Cardiac fibroblast (primary cell): ENCODE measurements around the gene DOCK4.

Experiments
- DNase-seq, 2 donors: peaks; one replicate each; pipeline versions ENCODE4 v3.0.0 to v3.0.0-alpha.2; 2010; ENCODE audit warnings: low read depth in 2 of 2
- H3K4me3 ChIP-seq, 2 donors: replicated peaks in 1 of 2; 1 replicate in 1 of 2; 2 replicates in 1 of 2; pipeline ENCODE4 v1.5.1; 2011; ENCODE audit warnings: low read depth in 2 of 2, low read length in 2 of 2, mild to moderate bottlenecking in 2 of 2, moderate library complexity in 1 of 2
- TF ChIP-seq, protein P1 (sequence below): IDR thresholded peaks from one replicate; pipeline ENCODE4 v1.5.1; 2011; ENCODE audit warnings: low read depth, mild to moderate bottlenecking, low read length, inconsistent platforms

DOCK4 gene

DNA sequence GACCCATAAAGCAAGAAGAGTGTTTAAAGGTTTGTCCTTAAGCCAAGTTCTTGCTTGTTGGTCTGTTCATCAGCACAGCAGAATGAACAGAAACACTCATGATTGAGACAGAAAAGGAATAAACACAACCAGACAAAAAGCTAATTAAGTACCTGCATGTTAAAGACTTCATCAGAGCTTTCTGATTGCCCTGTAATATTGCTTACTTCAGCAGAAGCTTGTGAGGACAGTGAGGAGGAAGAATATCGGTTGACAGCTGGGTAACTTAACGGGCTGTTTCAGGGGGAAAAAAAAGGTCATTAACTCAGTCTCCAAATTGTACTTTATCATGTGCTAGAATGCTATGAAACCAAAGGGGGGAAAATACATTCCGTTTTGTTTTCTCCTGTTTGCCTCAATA, 465.3 kb downstream of the DOCK4 start:
- TF ChIP-seq, protein P1, sequence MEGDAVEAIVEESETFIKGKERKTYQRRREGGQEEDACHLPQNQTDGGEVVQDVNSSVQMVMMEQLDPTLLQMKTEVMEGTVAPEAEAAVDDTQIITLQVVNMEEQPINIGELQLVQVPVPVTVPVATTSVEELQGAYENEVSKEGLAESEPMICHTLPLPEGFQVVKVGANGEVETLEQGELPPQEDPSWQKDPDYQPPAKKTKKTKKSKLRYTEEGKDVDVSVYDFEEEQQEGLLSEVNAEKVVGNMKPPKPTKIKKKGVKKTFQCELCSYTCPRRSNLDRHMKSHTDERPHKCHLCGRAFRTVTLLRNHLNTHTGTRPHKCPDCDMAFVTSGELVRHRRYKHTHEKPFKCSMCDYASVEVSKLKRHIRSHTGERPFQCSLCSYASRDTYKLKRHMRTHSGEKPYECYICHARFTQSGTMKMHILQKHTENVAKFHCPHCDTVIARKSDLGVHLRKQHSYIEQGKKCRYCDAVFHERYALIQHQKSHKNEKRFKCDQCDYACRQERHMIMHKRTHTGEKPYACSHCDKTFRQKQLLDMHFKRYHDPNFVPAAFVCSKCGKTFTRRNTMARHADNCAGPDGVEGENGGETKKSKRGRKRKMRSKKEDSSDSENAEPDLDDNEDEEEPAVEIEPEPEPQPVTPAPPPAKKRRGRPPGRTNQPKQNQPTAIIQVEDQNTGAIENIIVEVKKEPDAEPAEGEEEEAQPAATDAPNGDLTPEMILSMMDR, result no peak
- no peak for DNase-seq
- H3K4me3 ChIP-seq, result no peak overlapping the region

- TF ChIP-seq, protein P1, result no peak
- DNase-seq, result peak in 1 of 2 donors; percentile 13
Measured at GRCh38 chr7:111736552-111736874, 469.7 kb downstream of the DOCK4 start.

DNA sequence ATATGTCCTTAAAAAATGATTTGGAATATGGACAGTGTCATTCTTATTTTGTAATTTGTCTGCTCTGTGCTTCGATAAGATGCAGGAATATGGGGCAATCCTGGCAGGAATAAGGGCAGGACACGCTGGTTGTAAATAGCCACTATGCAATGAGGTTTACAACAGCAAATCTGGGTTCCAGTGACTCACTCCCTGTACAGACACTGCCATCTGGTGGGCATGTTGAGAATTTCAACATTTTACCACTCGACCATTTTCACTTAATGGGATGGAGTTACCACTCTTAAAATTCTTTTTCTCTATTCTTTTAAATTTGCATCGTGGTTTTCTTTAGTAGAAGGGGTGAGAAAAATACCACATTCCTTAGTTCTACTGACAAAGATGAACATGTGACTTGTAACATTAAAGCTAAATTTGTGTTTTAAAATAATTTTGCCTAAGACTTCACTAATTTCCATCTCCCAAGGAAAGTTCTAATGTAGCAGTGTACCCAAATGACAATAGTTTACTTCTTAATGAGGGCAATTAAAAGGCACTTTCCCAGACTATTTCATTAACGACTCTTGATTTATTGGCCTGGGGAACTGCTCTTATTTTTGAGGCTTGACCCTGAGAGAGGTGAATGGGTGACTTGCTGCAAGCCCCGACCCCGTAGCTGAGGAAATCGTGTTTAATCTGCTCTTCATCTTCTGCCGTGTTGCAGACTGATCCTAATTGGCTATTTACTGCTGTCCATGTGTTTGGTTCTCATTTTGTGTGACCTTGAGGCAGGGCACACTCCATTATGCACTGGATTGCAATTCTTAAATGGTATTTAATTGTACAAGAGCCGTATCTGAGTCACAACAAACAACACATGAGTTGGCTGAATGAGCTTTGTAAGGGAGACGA, 470.3 kb downstream of the DOCK4 start:
- no peak overlapping the region for H3K4me3 ChIP-seq
- DNase-seq, result peak; percentile 86 to 88
- TF ChIP-seq, protein P1, result peak; percentile 67

More at GRCh38 chr7:111736552-111736874, 469.7 kb downstream of the DOCK4 start:
- H3K4me3 ChIP-seq, result no peak overlapping the region

GRCh38 chr7:111734954-111735660, 471.1 kb downstream of the DOCK4 start:
- DNase-seq, result peak in 1 of 2 donors; percentile 28
- TF ChIP-seq, protein P1, result no peak
- H3K4me3 ChIP-seq, result no peak overlapping the region

- TF ChIP-seq, protein P1, result no peak
- H3K4me3 ChIP-seq, result no peak overlapping the region
- no peak for DNase-seq
Measured at GRCh38 chr7:111732923-111733322, 473.3 kb downstream of the DOCK4 start.

GRCh38 chr7:111730476-111731300, 475.5 kb downstream of the DOCK4 start:
- TF ChIP-seq, protein P1, result peak; percentile 47
- peak; percentile 34 to 58 for DNase-seq

More at GRCh38 chr7:111730476-111731300, 475.5 kb downstream of the DOCK4 start:
- no peak overlapping the region for H3K4me3 ChIP-seq
